NOMO-1 treated with DMSO at 0.1 percent for 48 hours (cell line): ENCODE results near the gene TCTN1.
A peak's percentile ranks its signal among the peaks of the same experiment; 100 is the strongest.

ENCODE experiments used
- DNase-seq: peaks from one replicate; lab custom pipeline; 2025; ENCODE audit not compliant: unreplicated experiment; lab: John Stamatoyannopoulos, UW

TCTN1 gene

GRCh38 chr12:110677982-110678381 is 64.1 kb downstream of the TCTN1 start:
- DNase-seq = no peak

DNA sequence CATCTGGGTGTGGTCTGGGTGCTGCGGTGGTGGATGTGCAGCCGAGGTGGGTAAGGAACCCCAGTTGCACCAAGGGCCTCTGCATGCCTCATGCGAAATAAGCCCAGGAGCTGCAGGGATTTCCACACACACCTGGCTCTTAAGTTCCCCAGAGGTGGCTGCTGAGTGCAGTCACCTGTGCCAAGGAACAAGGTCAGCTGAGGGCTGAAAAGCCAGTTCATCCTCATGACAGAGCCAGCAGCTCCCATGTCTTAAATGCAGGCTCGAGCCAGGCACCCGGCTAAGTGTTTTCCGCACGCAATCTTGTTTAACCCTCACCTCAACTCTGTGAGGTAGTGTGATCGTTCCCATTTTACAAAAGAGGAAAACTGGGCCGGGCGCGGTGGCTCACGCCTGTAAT is 65.3 kb downstream of the TCTN1 start:
- no peak for DNase-seq

DNA sequence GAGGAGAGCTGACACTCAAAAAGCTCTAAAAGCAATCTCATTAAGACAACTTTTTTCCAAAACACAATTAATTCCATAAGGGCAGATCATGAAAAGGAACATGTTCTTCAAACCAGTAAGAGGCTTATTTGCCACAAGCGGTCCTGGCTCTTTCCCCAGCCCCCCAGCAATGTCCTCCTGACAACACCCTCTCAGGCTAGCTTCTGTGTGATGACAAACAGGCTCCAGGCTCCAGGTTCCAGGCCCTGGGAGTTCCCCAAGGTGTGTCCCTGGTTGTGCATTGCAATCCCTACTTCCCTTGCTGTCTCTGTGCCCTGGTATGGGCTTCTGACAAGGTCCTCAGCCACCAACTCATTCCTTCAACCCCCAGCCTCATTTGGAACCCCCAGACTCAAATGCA is 66.1 kb downstream of the TCTN1 start:
- DNase-seq = no peak

DNA sequence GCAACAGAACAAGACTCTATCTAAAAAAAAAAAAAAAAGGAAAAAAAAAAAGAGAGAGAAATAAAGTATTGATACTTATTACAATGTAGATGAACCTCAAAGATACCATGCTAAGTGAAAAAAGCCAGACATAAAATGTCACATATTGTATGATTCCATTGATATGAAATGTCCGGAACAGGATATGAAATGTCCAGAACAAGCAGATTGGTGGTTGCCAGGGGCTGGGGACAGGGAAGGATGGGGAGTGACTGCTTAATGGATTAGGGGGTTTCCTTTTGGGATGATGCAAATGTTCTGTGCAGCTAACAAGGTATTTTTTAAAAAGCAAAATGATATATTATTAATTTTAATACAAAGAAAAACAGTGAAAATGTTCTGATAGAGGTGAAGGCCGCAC is 70.0 kb downstream of the TCTN1 start:
- no peak for DNase-seq

- no peak for DNase-seq
Observed at GRCh38 chr12:110684312-110684836, 70.4 kb downstream of the TCTN1 start.

DNA sequence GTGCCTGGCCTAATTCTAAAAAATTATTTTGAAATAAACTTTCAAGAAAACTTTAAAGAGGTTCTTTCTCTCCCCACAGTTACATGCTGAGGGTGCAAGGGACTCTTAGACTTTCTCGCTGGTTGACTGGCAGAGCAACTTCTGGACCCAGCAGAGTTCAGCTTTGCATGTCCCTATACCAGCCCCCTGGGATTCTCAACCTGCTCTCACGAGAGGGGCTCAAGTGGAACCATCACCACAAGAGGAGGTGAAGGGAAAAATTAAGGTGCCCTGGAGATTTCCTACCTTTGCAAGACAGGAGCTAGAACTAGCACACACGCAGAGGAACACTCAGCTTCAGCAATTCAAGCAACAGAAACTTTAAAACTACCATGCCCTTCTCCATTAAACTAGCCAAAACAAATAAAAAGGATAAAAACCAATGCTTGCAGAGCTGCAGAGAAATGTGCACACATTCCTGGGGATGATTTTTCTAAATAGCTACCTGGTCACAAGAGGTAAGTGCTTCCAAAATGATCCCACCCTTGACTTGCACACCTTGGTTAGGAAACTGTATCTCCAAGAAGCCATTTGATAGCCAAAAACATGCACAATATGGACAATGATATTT is 72.5 kb downstream of the TCTN1 start:
- no peak for DNase-seq

DNA sequence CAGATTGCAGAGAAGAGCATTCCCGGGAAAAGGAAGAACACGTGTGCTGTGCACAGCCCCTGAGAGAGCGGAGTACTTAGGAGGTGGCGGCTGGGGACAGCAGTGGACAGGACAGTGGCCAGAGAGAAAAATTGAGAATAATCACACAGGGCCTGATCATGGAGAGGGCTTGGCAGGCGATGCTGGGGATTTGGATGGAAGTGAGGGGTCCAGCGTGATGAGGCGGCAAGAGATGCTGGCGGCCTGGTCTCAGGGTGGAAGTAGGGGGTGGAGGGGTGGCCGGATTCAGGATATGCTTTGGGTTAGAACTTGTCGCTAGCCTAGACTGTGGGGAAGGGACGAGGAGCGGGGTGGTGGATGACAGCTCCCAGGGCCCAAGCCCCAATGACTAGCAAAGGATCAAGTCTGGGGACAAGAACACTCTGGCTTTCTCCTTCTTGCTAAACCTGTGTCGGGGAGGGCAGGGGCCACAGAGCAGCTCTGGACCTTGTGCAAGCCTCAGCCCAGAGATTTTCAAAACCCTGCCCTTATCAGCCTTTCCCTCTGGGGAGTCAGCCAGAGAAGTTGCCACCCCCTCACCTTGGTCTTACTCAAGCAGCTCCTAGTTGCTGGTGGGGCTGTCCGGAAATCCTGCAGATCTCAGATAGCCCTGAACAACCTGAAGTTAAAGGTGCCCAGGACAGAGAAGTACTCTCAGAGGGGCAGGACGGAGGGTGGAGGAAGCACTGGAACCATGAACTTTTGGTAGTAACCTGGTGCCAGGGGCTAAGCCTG is 73.7 kb downstream of the TCTN1 start:
- DNase-seq = no peak

GRCh38 chr12:110688446-110689280 is 74.7 kb downstream of the TCTN1 start, which contains the start of gene HVCN1:
TSS of gene HVCN1 (minus strand) at chr12:110689115. CDS start at chr12:110683245, 5,870 bp downstream.
- DNase-seq = peak; percentile 24

GRCh38 chr12:110689281-110690126 is 75.6 kb downstream of the TCTN1 start:
- peak; percentile 50 for DNase-seq

GRCh38 chr12:110690127-110690430 is 76.2 kb downstream of the TCTN1 start:
- DNase-seq = no peak

DNA sequence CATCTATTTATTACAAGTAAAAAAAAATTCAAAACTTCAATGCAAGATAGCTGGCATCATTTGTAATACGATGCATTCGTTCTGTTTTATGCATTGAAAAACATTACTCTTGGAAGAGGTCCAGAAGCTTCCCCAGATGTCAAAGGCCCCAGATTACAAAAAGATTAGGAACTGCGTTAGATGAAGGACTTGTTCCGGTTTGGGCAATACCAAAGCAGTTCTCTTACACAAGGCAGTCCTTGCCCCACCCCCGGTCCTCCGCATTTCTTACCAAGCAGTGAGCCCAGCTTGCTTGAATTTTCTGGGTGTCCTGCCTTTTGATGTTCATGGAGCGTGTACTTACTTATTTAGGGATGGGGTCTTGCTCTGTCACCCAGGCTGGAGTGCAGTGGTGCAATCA is 79.8 kb downstream of the TCTN1 start:
- peak; percentile 93 for DNase-seq

DNA sequence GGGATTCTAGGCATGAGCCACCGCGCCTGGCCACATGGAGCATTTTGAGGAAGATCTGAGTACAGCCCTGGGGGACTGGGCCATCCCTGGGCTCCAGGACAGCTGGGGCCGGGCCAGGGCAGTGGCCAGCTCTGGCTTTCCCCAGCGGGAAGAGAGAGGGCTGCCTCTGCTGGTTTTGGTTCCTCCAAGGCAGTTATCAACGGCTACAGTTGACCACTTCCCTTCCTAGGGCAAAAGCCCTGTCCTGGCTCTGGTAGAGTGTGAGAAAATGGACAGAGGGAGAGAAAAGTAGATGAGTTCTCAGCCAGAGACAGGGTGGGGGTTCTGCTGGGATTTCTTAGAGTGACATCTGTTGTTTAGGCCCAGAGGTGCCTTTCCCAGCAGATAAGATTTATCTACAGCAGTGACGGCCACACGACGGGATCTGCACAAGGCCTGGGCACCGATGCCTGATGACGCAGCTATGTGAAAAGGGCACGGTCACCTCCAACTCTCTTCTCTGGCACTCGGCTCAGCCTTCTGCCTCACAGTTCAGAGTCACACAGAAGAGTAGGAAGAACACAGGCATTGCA is 80.5 kb downstream of the TCTN1 start:
- peak; percentile 71 for DNase-seq

GRCh38 chr12:110696283-110696682 is 82.4 kb downstream of the TCTN1 start:
- DNase-seq = no peak

DNA sequence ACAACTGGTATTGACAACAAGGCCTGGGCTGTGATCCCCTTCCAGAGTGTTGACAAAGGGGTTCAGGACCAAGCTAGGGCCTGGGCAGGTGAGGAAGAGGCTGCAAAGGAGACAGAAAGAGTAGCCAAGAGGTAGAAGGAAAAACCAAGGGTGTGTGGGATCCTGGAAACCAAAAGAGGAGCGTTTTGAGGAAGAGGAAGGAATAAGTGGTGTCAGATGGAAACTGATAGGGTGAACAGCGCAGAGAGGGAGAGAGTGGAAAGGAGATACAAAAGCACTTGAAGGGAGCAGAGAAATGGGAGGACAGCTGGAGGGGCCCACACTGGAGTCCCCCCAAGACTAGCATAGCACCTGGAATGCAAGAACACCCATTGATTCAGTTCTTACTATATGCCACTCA is 83.3 kb downstream of the TCTN1 start:
- no peak for DNase-seq

DNA sequence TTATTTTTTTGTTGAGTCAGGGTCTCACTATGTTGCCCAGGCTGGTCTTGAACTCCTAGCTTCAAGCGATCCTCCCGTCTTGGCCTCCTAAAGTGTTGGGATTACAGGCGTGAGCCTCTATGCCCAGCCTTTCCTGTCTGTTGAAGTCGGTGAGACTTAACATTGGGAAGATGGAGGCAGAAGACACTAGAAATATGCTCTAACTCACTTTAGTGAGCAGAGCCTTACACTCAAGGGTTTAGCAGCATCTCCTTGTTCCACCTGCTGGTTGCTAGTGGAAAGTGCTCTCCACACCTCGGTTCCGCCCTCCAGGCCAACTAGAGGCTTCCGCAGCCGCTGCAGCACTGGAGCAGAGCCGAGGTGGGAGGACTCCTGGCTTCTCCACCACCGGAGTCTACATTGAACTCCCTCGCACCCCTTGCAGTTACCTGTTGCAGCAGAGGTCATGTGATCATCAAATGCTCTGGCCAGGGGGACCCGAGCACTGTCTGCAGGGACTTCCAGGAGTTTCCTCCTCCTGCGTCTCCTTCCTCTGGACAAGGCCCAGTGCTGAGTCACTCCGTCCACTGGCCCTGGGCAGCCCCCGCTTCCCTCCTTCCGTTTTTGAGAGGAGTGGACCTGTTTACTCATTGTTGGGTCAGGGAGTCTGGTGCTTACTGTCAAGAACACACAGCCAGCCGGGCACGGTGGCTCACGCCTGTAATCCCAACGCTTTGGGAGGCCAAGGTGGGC is 84.4 kb downstream of the TCTN1 start:
- peak; percentile 91 for DNase-seq
